ENCODE measurements around the gene NBPF1.
"Not testable (repeated sequence)": the region's sequence is repeated elsewhere in the genome, so short reads cannot be mapped to it uniquely, and the experiment has no call there.

NBPF1 gene

DNA sequence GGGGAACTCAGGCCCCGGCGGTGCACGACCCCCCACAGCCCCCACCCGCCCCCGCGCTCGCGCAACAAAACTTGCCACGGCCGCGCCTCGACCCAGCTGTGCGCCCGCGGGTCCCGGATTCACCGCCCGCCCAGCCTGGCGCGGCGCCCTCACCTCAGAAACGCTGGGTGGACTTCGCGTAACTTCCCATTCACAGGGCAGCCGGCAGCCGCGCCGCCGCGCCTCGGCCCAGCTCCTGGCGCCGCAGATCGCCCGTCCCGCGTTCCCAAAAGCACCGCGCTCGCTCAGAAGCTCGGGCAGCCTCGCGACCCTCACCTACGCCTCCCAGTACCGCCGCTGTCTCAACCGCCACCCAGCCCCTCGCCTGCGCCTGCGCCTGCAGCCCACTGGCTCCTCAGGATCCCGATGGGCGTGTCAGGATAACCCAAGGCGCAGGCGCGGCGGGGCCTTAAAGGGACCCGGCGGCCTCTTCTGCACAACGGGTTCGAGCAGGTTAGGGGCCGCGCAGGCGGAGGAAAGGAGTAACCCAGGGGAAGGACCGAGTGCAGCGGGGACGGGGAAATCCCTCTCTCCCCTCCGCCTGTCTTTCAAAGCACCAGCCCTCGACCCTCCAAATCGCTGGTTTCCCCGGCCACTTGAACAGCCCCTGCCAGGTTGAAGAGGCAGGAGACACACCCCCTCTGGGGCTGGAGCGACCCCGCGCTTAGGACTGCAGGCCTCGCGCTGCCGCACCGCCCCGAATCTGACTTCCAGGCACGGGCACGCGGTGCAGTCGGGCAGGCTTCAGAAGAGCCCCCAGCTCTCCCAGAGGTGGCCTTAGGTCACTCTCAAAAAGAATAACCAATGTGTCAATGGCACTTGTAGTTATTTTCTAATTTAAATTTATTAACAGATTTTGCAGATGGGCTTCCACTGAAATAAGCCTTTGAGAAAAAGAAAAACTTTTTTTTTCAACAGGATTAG, at the start of gene NBPF1:
Gene NBPF1 (minus strand): TSS at position 380 of the 963 bp plus-strand sequence.
- DNase-seq, result peak; percentile 93 to 99

DNA sequence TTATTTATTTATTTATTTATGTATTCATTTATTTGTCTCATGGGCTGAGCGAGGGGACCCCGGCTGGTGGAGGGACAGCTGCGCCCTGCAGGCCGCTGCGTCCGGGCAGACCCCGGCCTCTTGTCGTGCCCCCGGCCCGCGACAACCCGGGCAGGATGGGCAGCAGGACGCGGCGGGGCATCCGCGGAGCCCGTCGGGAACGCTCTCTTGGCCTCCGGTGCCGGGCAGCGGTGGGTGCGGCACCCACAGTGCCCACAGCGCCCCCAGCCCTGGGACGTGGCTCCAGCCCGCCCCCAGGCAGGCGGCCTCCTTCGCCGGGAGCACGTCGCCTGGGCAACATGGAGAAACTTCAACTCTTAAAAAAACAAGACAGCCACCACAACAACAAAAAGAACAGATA, 44.9 kb upstream of the NBPF1 start:
- DNase-seq, result not testable (repeated sequence)

DNA sequence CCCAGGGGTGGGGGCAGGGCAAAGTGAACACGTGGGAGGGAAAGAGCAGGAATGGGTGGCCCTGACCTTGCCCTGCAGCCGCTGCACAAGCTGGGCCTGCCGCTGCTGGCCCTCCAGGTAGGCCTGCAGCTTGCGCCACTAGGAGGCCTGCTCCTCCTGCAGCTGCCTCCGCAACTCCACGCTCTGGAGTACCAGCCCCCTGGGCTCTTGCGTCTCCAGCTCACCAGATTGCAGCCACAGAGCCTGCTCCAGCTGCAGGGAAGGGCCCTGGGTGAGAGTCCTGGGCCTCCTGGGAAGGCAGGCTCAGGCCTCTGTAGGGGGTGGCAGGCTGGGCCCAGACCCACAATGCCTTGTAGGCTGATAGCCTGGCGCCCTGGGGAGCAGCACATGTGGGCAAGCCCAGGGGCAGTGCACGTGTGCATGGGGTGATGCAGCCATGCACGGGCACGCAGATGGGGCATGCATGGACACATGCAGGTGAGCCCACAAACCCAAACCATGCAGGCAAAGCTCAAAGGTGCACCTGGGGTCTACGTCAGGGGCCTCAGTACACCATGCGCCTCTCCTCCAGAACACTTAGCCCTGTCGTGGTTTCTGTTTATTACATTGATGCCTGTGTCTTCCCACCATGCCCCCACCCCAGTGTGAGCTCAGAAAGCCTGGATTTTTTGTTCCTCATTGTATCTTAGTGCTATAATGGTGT, 43.8 kb upstream of the NBPF1 start:
- DNase-seq, result not testable (repeated sequence)

DNA sequence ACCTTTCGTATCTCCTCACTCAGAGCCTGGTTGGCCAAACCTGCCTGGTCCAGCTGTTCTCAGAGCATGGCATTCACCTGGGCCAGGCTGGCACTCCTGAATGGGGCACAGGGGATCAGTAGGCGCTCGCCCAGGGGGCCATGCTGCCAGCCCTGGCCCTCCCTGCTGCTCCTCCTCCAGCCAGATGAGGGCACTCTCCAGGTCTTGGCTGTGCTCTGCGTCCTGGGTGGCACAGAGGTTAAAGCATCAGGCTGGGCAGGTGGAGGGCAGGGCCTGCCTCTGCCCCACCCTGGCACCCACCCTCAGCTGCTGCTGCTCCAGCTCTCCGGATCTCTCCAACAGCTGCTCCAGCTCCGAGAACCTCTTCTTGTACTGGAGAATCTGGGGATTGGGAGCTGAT, 43.2 kb upstream of the NBPF1 start:
- DNase-seq, result not testable (repeated sequence)

DNA sequence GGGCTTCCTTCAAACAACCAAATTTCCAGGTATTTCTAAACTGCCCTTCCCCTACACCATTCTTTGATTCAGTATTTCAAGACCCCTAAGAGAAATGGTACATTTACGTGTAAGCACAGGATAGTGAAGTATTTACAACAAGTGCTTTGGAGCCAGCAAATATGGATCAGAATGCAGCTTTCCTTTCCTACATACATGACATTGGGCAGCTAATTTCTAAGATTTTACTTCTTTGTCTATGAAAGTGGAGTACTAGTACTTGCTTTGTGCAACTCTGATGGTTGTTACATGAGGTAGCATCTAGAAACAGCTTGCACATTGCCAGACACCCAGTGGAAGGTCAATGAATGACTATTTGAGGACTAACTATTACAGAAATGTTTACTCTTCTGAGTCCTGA, 38.2 kb upstream of the NBPF1 start:
- not testable (repeated sequence) for DNase-seq

DNA sequence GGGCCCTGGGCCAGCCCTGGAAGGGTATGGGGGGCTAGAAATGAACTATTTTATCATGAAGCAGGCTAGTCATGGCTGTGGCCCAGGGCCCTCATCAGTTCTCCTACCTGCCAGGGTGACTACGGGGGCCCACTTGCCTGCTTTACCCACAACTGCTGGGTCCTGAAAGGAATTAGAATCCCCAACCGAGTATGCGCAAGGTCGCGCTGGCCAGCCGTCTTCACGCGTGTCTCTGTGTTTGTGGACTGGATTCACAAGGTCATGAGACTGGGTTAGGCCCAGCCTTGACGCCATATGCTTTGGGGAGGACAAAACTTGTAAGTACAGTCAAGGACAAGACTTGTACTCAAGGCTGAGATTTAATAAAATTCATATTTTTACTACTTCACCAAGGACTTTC, 36.6 kb upstream of the NBPF1 start:
- not testable (repeated sequence) for DNase-seq

DNA sequence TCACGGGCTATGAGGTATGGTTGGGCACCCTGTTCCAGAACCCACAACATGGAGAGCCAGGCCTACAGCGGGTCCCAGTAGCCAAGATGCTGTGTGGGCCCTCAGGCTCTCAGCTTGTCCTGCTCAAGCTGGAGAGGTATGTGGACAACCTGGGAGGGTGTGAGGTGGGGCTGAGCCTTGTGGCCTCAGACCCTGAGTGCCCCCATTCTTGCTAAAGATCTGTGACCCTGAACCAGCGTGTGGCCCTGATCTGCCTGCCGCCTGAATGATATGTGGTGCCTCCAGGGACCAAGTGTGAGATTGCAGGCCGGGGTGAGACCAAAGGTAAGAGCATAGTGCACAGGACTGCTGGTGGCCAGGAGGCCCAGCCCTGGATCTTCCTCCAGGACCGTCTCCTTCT, 36.0 kb upstream of the NBPF1 start:
- DNase-seq, result not testable (repeated sequence)

DNA sequence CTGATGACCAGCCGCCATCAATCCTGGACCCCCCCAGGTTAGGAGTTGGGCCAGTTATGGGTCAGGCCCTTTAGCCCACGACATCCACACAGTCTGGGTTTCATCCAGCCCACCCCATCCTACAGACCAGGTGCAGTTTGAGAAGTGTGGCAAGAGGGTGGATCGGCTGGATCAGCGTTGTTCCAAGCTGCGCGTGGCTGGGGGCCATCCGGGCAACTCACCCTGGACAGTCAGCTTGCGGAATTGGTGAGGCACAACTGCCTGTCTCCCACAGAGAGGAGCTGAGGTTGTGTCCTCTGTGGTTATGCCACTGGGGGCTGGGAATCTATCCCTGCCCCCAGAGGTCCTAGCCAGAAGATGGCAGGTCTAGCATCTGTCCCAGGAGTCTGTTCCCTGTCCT, 35.4 kb upstream of the NBPF1 start:
- not testable (repeated sequence) for DNase-seq

DNA sequence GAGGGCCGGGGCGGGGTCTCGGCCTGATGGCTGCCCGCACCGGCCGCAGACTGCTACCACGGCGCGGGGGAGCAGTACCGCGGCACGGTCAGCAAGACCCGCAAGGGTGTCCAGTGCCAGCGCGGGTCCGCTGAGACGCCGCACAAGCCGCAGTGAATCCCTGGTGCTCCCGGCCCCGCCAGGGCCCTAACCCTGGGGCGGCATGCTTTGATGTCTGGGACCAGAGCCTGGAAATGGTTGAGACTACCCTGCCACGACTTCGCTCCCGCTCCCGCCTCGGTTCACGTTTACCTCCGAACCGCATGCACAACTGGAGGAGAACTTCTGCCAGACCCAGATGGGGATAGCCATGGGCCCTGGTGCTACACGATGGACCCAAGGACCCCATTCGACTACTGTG, 34.9 kb upstream of the NBPF1 start:
- not testable (repeated sequence) for DNase-seq

DNA sequence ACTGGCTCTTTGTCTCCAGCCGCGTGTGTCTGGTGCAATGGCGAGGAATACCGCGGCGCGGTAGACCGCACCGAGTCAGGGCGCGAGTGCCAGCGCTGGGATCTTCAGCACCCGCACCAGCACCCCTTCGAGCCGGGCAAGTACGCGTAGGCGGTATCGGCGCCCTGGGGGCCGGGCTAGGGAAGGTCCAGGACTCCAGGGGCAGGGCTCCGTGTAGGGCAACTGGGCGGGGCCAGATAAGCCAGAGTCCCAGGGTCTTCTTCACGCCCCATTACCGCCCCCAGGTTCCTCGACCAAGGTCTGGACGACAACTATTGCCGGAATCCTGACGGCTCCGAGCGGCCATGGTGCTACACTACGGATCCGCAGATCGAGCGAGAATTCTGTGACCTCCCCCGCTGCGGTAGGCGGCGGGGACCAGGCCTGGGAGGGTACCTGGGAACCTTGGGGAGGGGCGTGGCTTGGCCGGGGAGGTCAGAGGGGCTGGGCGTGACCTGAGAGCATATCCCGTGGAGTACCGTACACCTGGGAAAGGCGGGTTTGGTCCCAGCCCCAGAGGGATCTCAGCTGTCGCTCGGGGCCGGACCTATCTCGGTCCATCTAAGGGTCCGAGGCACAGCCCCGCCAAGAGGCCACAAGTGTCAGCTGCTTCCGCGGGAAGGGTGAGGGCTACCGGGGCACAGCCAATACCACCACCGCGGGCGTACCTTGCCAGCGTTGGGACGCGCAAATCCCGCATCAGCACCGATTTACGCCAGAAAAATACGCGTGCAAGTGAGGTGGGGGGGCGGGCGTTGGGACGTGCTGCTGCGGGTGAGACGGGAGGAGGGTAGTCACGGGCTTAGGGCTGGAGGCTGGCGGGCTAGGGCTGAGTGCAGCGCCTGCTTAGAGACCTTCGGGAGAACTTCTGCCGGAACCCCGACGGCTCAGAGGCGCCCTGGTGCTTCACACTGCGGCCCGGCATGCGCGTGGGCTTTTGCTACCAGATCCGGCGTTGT, 34.1 kb upstream of the NBPF1 start:
- not testable (repeated sequence) for DNase-seq

DNA sequence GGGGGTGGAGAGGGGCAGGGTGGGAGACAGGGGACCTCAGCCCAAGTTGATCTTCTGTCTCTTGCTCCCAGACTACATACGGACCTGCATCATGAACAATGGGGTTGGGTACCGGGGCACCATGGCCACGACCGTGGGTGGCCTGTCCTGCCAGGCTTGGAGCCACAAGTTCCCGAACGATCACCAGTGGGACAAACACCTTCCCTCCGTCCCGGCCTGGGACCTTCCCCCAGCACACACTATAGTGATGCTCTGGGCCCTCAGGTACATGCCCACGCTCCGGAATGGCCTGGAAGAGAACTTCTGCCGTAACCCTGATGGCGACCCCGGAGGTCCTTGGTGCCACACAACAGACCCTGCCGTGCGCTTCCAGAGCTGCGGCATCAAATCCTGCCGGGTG, 33.4 kb upstream of the NBPF1 start:
- not testable (repeated sequence) for DNase-seq

DNA sequence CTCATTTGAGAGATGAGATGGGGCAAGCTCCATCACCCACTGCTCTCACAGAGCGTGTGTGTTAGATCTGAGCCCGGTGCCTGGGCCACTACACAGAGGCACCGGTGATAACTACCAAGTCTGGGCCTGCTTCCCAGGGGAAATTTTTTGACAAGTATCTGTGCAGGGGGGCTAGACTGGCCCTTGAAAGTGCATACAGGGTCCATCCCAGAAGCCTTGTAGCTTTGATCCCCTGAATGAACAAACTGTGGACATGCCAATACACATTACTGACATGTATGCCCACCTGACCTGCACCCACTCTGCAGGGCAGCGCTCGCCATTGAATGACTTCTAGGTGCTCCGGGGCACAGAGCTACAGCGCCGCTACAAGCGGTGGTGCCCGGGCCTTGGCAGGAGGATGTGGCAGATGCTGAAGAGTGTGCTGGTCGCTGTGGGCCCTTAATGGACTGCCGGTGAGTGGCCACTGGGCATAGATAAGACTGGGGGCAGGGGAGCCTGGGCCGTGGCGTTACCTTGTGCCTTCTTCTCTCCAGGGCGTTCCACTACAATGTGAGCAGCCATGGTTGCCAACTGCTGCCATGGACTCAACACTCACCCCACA, 32.8 kb upstream of the NBPF1 start:
- not testable (repeated sequence) for DNase-seq

DNA sequence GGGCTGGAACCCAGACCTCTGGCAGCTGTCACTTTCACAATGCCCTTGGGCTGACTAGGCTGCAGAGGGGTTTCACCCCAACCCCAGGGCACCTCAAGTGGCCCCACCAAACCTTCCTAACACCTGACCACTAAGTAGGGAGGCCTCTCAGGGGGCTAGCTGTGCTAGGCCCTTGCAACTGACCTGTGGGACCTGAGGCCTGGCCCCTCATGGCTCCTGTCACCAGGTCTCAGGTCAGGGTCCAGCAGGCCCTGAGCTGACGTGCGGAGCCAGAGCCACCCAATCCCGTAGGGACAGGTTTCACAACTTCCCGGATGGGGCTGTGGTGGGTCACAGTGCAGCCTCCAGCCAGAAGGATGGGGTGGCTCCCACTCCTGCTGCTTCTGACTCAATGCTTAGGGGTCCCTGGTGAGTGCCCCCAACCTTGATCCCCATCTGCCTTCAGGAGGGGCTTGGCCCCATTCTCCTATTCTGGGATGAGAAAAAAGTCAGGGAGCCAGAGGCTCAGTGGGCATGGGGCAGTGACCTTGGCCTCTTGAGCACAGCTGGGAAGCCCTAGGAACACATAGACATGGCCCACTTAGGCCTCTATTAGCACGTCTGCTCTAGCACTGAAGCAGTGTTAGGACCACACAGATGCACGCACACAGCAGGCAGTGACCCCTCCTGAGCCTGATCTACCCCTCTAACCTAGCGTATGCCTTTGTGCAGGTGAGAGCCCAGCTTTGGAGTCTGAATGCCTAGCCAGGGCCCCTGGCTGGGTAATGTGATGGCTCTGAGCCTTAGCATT, 32.1 kb upstream of the NBPF1 start:
- DNase-seq, result not testable (repeated sequence)

DNA sequence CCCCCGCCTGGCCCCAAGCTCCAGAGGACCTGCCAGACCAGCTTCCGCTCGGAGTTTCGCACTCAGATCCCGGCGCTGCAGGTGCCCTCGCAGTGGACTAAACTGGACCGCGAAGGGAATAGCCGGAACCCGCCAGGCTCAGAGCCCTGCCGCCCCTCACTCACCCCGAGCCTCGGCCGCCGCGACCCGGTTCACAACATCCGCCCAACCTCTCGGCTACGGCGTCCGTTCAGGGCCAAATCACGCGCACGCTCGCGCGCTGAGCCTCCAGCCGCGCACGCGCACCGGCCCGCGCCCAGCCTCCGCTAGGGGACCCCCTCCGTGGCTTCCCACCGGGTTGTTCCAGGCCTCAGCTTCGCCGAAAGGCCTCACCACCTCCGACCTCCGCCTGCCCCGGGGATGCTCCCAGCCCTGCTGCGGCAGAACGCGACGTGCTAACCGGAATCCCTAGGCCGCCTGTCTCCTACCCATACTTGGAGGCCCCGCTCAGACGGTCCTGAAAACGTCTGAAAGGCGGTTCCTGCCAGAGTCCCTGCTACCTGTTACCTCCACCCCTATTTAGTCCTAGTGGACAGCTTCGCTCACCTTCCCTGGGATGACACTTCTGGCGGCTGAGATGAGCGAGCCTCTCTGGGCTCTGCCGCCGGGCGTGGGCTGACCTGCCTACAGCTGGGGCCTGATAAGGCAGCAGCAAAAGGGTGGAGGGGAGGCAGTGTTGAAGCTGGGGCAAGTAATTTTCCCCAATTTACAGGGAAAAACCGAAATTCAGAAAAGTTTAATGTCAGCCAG, 31.3 kb upstream of the NBPF1 start:
- peak in 1 of 2 experiments; percentile 92 for DNase-seq

DNA sequence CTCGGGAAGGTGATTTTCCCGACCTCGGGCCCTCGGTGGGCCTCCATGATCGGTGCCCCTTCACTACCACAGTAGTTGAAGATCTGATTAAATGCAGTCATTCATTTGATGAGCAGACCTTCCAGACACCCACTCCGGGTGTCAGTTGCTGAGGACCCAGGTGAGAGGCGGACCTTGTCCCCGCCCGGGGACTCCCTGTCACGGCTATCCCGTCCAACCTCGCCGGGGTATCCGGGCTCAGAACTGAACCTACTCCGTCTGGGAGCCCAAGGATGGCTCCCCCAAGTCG, 30.8 kb upstream of the NBPF1 start:
- no peak for DNase-seq

DNA sequence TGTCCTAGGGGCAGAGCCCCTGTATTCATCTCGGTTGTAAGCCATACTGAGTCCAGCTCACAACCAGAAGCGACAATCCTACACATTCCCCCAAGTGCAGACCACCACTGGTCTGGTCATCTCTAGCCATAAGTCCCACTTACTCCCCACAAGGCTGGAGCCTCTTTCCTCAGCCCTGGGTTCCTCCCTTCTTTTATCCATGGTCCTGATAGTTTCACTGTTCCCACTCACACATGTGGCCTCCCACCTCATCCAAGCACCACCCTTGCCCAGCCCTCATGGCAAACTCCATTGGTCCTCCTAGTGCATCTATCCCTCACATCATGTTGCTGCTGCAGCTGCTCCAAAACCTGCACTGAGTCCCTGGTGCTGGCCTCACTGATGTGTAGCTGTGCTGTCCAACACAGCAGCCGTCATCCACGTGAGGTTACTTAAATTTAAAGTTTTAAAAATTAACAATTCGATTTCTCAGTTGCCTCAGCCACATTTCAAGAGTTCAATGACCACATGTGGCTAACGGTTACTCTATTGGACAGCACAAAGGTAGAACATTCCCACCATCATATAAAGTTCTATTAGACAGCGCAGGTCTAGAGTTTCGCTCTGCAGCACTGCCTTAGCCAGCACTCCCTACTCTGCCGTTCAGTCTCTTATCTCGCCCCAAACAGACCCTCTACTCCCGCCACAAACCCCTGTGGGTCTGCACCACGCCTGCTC, 30.3 kb upstream of the NBPF1 start:
- DNase-seq, result not testable (repeated sequence)

DNA sequence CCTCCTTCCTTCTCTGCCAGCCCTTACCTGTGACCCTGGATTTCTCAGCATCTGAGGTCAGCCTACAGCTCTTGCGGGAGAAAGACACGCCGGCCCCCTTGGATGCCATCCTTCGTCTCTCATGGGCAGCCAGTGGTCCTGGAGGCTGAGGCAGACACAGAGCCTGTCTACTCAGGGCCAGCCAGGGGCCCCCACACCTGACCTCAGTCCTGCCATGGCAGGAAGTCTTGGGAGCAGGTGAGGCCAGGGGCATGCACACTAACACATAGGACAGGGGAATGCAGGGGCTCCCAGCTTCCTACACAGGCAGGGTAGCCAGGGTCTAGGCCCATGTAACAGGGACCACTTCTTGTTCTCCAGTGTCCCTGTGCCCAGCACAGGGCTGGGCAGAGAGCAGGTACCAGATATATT, 29.6 kb upstream of the NBPF1 start:
- not testable (repeated sequence) for DNase-seq

DNA sequence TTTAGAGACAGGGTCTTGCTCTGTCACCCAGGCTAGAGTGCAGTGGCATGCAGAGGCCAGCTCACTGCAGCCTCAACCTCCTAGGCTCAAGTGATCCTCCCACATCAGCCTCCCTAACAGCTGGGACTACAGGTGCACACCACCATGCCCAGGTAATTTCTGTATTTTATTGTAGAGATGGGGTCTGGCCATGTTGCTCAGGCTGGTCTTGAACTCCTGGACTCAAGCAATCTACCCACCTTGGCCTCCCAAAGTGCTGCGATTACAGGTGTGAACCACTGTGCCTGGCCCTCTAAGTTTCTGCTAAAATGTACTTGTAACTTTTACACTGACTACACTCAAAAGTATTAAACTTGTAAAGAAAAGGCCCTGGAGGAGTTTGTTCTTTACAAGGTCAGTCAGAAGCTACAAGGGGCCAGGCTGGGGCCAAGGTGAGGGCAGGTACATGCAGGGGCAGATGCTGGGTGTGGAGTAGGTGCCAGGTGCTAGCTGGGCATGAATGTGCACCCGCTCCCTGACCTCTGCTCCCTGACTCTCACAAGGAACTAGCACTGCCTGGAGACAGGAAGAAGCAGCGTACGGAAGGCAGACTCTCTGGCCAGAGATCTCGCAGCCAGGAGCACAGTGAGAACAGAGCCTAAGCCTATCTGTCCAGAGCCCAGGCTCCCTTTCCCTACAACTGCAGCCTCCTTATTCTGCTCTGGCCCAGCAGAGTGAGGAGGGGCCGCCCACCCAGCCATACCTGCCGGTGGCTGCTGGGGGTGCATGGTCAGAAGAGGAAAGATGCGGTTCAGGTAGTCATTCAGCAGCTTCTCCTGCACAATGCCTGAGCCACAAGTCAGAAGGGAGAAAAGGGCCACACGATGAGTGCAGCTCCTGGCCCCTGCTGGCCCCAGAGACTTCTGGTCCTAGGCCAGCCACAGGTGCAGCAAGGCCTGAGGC, 28.9 kb upstream of the NBPF1 start:
- DNase-seq, result not testable (repeated sequence)
